Stimulated activated CD4-positive, alpha-beta T cell treated with anti-CD3 and anti-CD28 coated beads, Interleukin-15, amount 100 ng/mL, for 24 hours (primary cell): Measurements from ENCODE around the gene SMAD5.

Source experiments
- DNase-seq: peaks from one replicate; pipeline ENCODE4 v3.0.0-alpha.2; 2020

Gene SMAD5

GRCh38 chr5:136230176-136230575, 97.5 kb downstream of the SMAD5 start:
- DNase-seq, result no peak

- DNase-seq, result no peak
Observed at GRCh38 chr5:136232316-136232715, 99.7 kb downstream of the SMAD5 start.
